Activated CD8-positive, alpha-beta memory T cell treated with anti-CD3 and anti-CD28 coated beads, Interleukin-2, amount 10 ng/mL, durations not matched to agents 7 days and 5 days (primary cell): ENCODE data around the gene PILRB. TPM values are rescaled to one million over a fixed set of nuclear protein-coding genes. Genes with fewer than 3 reads are reported as not detected.
"Not testable (repeated sequence)": the region's sequence is repeated elsewhere in the genome, so short reads cannot be mapped to it uniquely, and the experiment has no call there.

Experiments used
- ATAC-seq: fragments of 150-1000 bp; cut with Tn5 transposase; one replicate; pipeline ENCODE4 v1.10.0; 2021; ENCODE audit warnings: moderate library complexity
- CTCF ChIA-PET: fragments of 350-600 bp; sonication (Branson Sonifier 250); formaldehyde crosslinking; loops from one replicate; lab custom pipeline; 2021; ENCODE audit warnings: antibody characterized with exemption; lab: Charles Lee
- DNase-seq: peaks from one replicate; pipeline ENCODE4 v3.0.0-alpha.2; 2020
- H3K27ac Mint-ChIP-seq: one replicate; pipeline ENCODE4 v1.8.0; 2021; ENCODE audit warnings: mild to moderate bottlenecking, mixed read lengths
- H3K27me3 Mint-ChIP-seq: one replicate; pipeline ENCODE4 v1.8.0; 2021; ENCODE audit warnings: mixed read lengths
- H3K36me3 Mint-ChIP-seq: one replicate; pipeline ENCODE4 v1.8.0; 2021; ENCODE audit warnings: mild to moderate bottlenecking, mixed read lengths
- H3K4me1 Mint-ChIP-seq: one replicate; pipeline ENCODE4 v1.8.0; 2021; ENCODE audit warnings: mixed read lengths
- H3K4me3 Mint-ChIP-seq: one replicate; pipeline ENCODE4 v1.8.0; 2021; ENCODE audit warnings: mild to moderate bottlenecking, moderate library complexity, mixed read lengths
- H3K9me3 Mint-ChIP-seq: one replicate; pipeline ENCODE4 v1.8.0; 2022; ENCODE audit warnings: low read depth, mixed read lengths
- total RNA-seq, 2 experiments: library from RNA; stranded (reverse); gene quantifications; one replicate each; pipeline ENCODE4 v1.2.3, GENCODE V29; 2021

Gene PILRB
- total RNA-seq, 2 experiments from 2014 or later, result 46.0 to 67.8 TPM

- Mint-ChIP-seq H3K27ac (no peak overlapping the region), H3K4me3 (no peak overlapping the region), H3K4me1 (peaks cover 48% of the 10 kb centered on the region), H3K27me3 (no peaks in the 10 kb centered on the region), H3K9me3 (no peaks in the 10 kb centered on the region), H3K36me3 (peaks cover 57% of the 10 kb centered on the region)
- CTCF ChIA-PET, result no interaction called here
- no peak for DNase-seq
- no peak for ATAC-seq
Observed at GRCh38 chr7:100363098-100363497, 5.2 kb downstream of the PILRB start.

GRCh38 chr7:100363797-100364196 lies 5.9 kb downstream of the PILRB start:
- H3K9me3 Mint-ChIP-seq, H3K4me3 Mint-ChIP-seq, ATAC-seq, DNase-seq, CTCF ChIA-PET, H3K27me3 Mint-ChIP-seq, H3K27ac Mint-ChIP-seq: not testable (repeated sequence)
- peaks cover 56% of the 10 kb centered on the region for H3K36me3 Mint-ChIP-seq
- peaks cover 54% of the 10 kb centered on the region for H3K4me1 Mint-ChIP-seq

GRCh38 chr7:100364480-100364879 lies 6.6 kb downstream of the PILRB start:
- Mint-ChIP-seq H3K36me3 (peaks cover 50% of the 10 kb centered on the region), H3K27me3 (no peaks in the 10 kb centered on the region)

GRCh38 chr7:100365998-100366367 lies 8.1 kb downstream of the PILRB start:
- not testable (repeated sequence) for H3K27me3 Mint-ChIP-seq, ATAC-seq, DNase-seq, H3K9me3 Mint-ChIP-seq, H3K4me3 Mint-ChIP-seq
- CTCF ChIA-PET, result interaction anchor here (0.7 to 2.2 kb wide), 4 partner anchors 8 to 235 kb away, joined by 3 to 9 read pairs (median 3); no protein-coding TSS in a partner anchor
- peaks cover 60% of the 10 kb centered on the region for H3K4me1 Mint-ChIP-seq
- H3K36me3 Mint-ChIP-seq, result peaks cover 40% of the 10 kb centered on the region
- peak overlapping the region; percentile 95 for H3K27ac Mint-ChIP-seq

More at GRCh38 chr7:100364480-100364879, 6.6 kb downstream of the PILRB start:
- peak overlapping the region; percentile 49 for H3K27ac Mint-ChIP-seq
- CTCF ChIA-PET, result interaction anchor here (1.5 to 2.2 kb wide), 2 partner anchors 10 to 43 kb away, joined by 3 to 9 read pairs; no protein-coding TSS in a partner anchor
- no peak overlapping the region for H3K4me3 Mint-ChIP-seq
- no peak for DNase-seq
- peaks cover 60% of the 10 kb centered on the region for H3K4me1 Mint-ChIP-seq
- ATAC-seq, result no peak
- no peaks in the 10 kb centered on the region for H3K9me3 Mint-ChIP-seq

GRCh38 chr7:100366411-100367250 lies 8.7 kb downstream of the PILRB start:
- Mint-ChIP-seq H3K9me3 (no peaks in the 10 kb centered on the region), H3K36me3 (peaks cover 36% of the 10 kb centered on the region), H3K4me3 (no peak overlapping the region), H3K4me1 (peaks cover 61% of the 10 kb centered on the region), H3K27ac (peak overlapping the region; percentile 95), H3K27me3 (no peaks in the 10 kb centered on the region)
- CTCF ChIA-PET, result interaction anchor here (0.7 to 2.2 kb wide), 2 partner anchors 41 to 236 kb away, joined by 3 to 9 read pairs; no protein-coding TSS in a partner anchor
- DNase-seq, result peak; percentile 65
- peak; percentile 41 for ATAC-seq

- DNase-seq (no peak), ATAC-seq (no peak)
- H3K36me3 Mint-ChIP-seq, result peaks cover 30% of the 10 kb centered on the region
- H3K27me3 Mint-ChIP-seq, result no peaks in the 10 kb centered on the region
- H3K4me3 Mint-ChIP-seq, result no peak overlapping the region
- H3K9me3 Mint-ChIP-seq, result no peaks in the 10 kb centered on the region
- peaks cover 66% of the 10 kb centered on the region for H3K4me1 Mint-ChIP-seq
- CTCF ChIA-PET, result no interaction called here
- peak overlapping the region; percentile 55 for H3K27ac Mint-ChIP-seq
Observed at GRCh38 chr7:100367251-100367620, 9.3 kb downstream of the PILRB start.

GRCh38 chr7:100367676-100368613 lies 10.0 kb downstream of the PILRB start:
- Mint-ChIP-seq H3K27me3 (no peaks in the 10 kb centered on the region), H3K4me1 (peaks cover 70% of the 10 kb centered on the region), H3K36me3 (peaks cover 23% of the 10 kb centered on the region), H3K9me3 (no peaks in the 10 kb centered on the region), H3K27ac (peak overlapping the region; percentile 86), H3K4me3 (no peak overlapping the region)
- DNase-seq (no peak), ATAC-seq (no peak)
- CTCF ChIA-PET, result interaction anchor here (1.3 to 1.7 kb wide), 2 partner anchors 39 to 338 kb away, joined by 4 to 6 read pairs; partner anchors contain the start of gene POP7

GRCh38 chr7:100369105-100369504 lies 11.2 kb downstream of the PILRB start:
- H3K4me1 Mint-ChIP-seq, result peaks cover 65% of the 10 kb centered on the region

GRCh38 chr7:100370303-100370702 lies 12.4 kb downstream of the PILRB start:
- Mint-ChIP-seq H3K4me3 (no peak overlapping the region), H3K36me3 (peaks cover 4% of the 10 kb centered on the region), H3K27me3 (no peaks in the 10 kb centered on the region), H3K9me3 (no peaks in the 10 kb centered on the region), H3K27ac (no peak overlapping the region), H3K4me1 (peaks cover 66% of the 10 kb centered on the region)
- CTCF ChIA-PET, result no interaction called here
- DNase-seq, result no peak
- no peak for ATAC-seq

More at GRCh38 chr7:100369105-100369504, 11.2 kb downstream of the PILRB start:
- Mint-ChIP-seq H3K36me3 (peaks cover 13% of the 10 kb centered on the region), H3K9me3 (no peaks in the 10 kb centered on the region), H3K27ac (peak overlapping the region; percentile 86), H3K27me3 (no peaks in the 10 kb centered on the region), H3K4me3 (no peak overlapping the region)
- CTCF ChIA-PET, result interaction anchor here (1.7 kb wide), 1 partner anchor 336 kb away, joined by 4 read pairs; the partner anchor contains the start of gene POP7
- ATAC-seq (no peak), DNase-seq (no peak)

GRCh38 chr7:100370746-100371145 lies 12.8 kb downstream of the PILRB start:
- Mint-ChIP-seq H3K4me1 (peaks cover 62% of the 10 kb centered on the region), H3K27me3 (no peaks in the 10 kb centered on the region), H3K27ac (peak overlapping the region; percentile 68), H3K36me3 (peaks cover 4% of the 10 kb centered on the region), H3K4me3 (no peak overlapping the region), H3K9me3 (no peaks in the 10 kb centered on the region)
- no peak for DNase-seq
- CTCF ChIA-PET, result interaction anchor here (1.8 kb wide), 1 partner anchor 37 kb away, joined by 8 read pairs; no protein-coding TSS in a partner anchor
- ATAC-seq, result no peak

GRCh38 chr7:100371561-100372171 lies 13.7 kb downstream of the PILRB start:
- CTCF ChIA-PET, result interaction anchor here (1.5 to 1.8 kb wide), 2 partner anchors 36 to 83 kb away, joined by 3 to 8 read pairs; no protein-coding TSS in a partner anchor

GRCh38 chr7:100372256-100372655 lies 14.3 kb downstream of the PILRB start:
- Mint-ChIP-seq H3K36me3 (peaks cover 3% of the 10 kb centered on the region), H3K27me3 (no peaks in the 10 kb centered on the region), H3K9me3 (no peaks in the 10 kb centered on the region), H3K27ac (peak overlapping the region; percentile 88), H3K4me1 (peaks cover 47% of the 10 kb centered on the region), H3K4me3 (no peak overlapping the region)
- DNase-seq (no peak), ATAC-seq (peak; percentile 41)
- CTCF ChIA-PET, result interaction anchor here (1.5 to 1.8 kb wide), 2 partner anchors 35 to 82 kb away, joined by 3 to 8 read pairs; no protein-coding TSS in a partner anchor

More at GRCh38 chr7:100371561-100372171, 13.7 kb downstream of the PILRB start:
- Mint-ChIP-seq H3K27ac (peak overlapping the region; percentile 88), H3K27me3 (no peaks in the 10 kb centered on the region), H3K4me3 (no peak overlapping the region), H3K4me1 (peaks cover 53% of the 10 kb centered on the region), H3K36me3 (peaks cover 5% of the 10 kb centered on the region), H3K9me3 (no peaks in the 10 kb centered on the region)
- DNase-seq, result no peak
- ATAC-seq, result no peak
